Peyer's patch (tissue), 4 donors: ENCODE measurements around the gene DCC.

Source experiments
- CTCF ChIP-seq, 6 experiments: fragments of 450-650 bp in 4 of 6; fragments of 200-600 bp in 2 of 6; sonication (generic) in 1 of 6; IDR thresholded peaks; one replicate each; pipeline ENCODE4 v1.5.1; 2017 to 2019; ENCODE audit warnings: antibody characterized with exemption in 6 of 6, mild to moderate bottlenecking in 3 of 6, moderate library complexity in 1 of 6
- POLR2A ChIP-seq, 2 donors: fragments of 450-650 bp; IDR thresholded peaks; one replicate each; pipeline ENCODE4 v1.5.1; 2017; ENCODE audit warnings: antibody characterized with exemption in 2 of 2, mild to moderate bottlenecking in 2 of 2, moderate library complexity in 2 of 2

- TF ChIP-seq CTCF (IDR thresholded peaks at IDR 0.05) (no peak), POLR2A (IDR thresholded peaks at IDR 0.05) (no peak)
Observed at GRCh38 chr18:52348209-52348608, 8.2 kb downstream of the DCC start.
